Measurements from ENCODE around the gene USP53. TPM values are rescaled to one million over a fixed set of nuclear protein-coding genes. Genes with fewer than 3 reads are reported as not detected.
A peak's percentile ranks its signal among the peaks of the same experiment; 100 is the strongest.
"Not testable (repeated sequence)": the region's sequence is repeated elsewhere in the genome, so short reads cannot be mapped to it uniquely, and the experiment has no call there.

USP53 gene
- 40.8 and 73.1 TPM in 2 replicates for total RNA-seq

DNA sequence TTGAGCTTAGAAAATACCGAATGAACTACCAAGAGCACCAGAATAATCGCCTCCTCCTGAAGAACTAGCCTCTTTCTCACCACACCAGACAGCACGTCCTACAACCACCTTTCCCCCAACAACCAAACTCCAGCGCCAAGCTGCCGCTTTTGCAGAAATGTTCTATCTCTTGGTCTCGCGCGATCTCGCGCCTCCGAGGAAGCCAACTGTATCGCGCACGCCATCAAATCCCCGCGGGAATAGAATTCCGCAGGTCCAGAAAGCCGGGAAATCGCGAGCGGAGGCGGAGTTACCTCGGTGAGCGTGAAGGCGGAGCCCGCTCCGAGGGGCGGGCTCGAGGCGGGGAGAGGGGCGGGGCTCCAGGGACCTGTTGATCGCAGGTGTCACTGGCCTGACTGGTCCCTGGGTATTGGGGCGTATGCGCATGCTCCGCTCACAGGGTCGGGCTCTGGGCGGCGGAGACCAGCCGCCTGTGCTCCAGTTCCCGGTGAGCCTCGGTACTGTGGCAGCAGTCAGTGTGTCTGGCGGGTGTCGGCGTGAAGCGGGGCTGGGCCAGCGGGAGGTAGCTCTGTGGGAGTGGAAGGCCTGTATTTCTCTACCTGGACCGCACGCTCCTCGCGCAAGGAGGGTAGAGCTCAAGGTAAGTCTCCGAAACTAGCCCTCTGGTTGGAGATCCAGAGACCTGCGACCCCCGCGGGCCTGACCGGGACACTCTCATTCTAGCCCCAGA, at the start of gene USP53:
Gene USP53 (plus strand): TSS at position 480 of the 730 bp plus-strand sequence. CDS start 27,047 bp downstream, outside the sequence.
- DNase-seq (ENCODE audit: low read depth, low spot score): peak; percentile 93

DNA sequence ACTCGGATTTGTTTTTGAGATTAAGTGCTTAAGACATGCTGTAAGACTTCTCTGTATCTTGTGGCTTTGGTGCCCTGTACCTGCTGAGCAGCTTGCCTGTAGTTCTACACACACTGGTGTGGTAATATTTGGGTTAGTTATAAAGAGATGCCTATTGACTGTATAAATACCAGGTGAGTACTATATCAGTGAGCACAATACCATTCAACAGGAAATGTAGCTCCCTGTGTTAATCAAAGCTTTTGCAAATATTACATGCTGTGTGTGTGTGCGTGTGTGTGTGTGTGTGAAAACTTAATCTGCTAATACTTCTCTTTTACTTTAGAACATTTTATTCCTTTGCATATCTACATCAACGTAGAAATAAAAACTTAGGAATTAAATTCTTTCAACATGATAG, 46.7 kb upstream of the USP53 start:
- DNase-seq (ENCODE audit: low read depth, low spot score): no peak

DNA sequence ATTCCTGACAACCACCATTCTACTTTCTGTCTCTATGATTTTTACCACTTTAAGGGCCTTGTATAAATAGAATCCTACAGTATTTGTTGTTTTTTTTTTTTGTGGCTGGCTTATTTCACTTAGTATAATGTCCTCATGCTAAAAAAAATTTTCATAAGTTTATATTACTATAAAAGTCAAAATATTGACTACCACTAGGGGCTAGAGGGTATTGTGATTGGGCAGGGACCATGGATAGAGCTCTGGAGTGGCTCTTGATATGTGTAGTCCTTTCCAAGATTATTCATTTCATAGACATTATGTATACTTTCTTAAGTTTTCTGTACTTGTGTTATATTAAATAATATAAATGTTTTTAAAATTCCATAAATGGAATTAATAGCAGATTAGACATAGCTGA, 42.3 kb upstream of the USP53 start:
- DNase-seq (ENCODE audit: low read depth, low spot score): no peak

DNA sequence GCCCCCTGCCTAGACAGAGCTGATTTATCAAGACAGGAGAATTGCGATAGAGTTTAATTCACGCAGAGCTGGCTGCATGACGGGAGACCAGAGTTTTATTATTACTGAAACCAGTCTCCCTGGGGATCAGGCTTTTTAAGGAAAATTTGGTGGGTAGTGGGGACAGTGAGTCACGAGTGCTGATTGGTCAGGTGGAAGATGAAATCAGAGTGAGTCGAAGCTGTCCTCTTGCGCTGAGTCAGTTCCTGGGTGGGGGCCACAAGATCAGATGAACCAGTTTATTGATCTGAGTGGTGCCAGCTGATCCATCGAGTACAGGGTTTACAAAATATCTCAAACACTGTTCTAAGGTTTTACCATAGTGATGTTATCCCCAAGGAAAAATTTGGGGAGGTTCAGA, 40.3 kb upstream of the USP53 start:
- DNase-seq (ENCODE audit: low read depth, low spot score): no peak

DNA sequence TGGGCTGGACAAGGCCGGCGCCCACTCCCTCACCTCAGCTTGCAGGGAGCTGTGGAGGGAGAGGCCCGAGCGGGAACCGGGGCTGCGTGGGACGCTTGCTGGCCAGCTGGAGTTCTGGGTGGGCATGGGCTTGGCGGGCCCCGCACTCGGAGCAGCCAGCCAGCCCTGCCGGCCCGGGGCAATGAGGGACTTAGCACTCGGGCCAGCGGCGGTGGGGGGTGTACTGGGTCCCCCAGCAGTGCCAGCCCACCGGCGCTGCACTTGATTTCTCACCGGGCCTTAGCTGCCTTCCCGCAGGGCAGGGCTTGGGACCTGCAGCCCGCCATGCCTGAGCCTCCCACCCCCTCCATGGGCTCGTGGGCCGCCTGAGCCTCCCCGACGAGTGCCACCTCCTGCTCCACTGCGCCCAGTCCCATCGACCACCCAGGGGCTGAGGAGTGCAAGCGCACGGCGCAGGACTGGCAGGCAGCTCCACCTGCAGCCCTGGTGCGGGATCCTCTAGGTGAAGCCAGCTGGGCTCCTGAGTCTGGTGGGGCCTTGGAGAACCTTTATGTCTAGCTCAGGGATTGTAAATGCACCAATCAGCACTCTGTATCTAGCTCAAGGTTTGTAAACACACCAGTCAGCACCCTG, 38.7 kb upstream of the USP53 start:
- DNase-seq (ENCODE audit: low read depth, low spot score): not testable (repeated sequence)

DNA sequence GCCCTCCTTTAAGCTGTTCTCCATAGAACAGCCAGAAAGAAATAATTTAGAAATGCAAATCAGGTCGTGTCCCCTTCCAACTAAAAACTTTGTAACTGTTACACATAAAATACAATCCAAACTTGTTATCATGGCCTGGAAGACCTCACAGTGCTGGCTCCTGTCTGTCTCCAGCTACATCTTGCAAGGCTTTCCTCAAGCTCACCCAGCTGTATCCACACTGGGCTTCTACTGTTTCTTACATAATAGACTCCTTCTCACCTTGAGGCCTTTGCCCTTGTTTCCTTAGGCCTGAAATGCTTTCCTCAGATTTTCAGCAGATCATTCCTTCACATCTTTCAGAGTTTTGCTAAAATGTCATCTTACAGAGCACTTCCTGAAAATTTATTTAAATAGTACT, 33.5 kb upstream of the USP53 start:
- no peak for DNase-seq (ENCODE audit: low read depth, low spot score)

DNA sequence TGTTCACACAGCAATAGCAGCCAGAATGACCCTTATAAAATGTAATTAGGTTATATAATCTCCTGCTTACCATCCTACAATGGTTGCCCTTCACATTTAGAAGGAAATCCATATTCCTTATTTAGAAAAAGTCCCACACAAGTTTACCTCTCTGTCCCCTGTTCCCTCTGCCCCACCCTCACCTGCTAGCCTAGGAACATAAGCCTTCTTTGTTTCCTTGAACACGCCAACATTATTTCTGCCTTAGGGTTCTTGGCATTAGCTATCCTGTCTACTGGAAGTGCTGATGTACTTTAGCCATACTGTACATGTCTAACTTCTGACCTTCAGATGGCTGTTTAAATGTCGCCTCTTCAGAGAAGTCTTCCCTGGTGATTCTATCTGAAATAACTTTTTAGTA, 28.4 kb upstream of the USP53 start:
- no peak for DNase-seq (ENCODE audit: low read depth, low spot score)

DNA sequence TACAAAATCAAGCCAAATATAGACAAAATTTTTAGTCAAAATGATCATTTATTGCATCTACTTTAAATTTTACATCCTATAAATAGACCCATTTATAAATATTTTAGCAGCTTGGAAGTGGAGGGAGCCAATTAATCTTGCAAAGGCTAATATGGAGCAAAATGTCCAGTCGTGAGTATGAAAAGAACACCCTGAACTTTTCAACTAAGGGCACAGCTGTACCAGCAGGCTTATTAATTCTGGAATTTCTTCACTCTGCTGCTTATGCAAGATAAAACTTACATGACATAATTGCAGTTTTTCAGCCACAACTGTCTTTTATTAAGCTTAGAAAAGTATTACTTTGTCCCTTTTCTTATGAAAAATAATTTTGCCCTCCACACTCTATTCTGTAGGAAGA, 22.9 kb upstream of the USP53 start:
- DNase-seq (ENCODE audit: low read depth, low spot score): no peak

DNA sequence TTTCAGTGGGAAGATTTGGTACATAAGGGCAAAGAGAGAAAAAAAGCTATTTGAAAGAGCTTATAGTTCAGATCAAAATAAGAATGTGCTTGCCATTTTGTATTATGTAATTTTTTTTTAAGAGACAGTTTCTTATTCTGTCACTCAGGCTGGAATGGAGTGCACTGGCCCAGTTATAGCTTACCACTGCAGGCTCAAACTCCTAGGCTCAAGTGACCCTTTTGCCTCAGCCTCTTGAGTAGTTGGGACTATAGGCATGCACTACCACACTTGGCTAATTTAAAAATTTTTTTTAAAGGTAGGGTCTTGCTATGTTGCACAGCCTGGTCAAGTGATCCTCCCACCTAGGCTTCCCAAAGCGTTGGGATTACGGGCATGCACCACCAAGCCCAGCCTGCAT, 22.2 kb upstream of the USP53 start:
- DNase-seq (ENCODE audit: low read depth, low spot score): no peak

DNA sequence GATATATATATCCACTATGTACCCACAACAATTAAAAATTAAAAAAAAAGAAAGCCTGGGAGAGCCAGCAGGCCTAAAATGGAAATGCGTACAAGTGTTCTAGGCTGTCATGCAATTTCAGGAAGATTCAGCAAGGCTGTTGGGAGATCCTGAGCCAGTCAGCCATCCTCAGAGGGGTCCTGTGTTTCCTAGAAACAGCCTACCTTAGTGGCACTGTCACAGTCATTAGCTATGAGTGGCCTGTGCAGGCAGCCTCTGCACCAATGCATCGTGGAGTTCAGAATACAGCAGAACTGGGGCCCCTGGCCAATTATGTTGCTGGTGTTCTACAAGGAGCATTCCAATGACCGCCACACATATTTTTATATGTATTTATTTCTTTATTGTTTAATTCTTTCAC, 21.0 kb upstream of the USP53 start:
- DNase-seq (ENCODE audit: low read depth, low spot score): no peak

DNA sequence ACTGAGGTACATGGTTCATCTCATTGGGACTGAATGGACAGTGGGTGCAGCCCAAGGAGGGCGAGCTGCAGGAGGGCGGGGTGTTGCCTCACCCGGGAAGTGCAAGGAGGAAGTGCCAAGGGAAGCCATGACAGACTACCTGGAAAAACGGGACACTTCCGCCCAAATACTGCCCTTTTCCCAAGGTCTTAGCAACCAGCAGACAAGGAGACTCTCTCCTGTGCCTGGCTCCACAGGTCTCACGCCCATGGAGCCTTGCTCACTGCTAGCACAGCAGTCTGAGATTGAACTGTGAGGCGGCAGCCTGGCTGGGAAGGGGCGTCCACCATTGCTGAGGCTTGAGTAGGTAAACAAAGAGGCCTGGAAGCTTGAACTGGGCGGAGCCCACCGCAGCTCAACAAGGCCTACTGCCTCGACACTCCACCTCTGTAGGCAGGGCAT, 14.7 kb upstream of the USP53 start:
- DNase-seq (ENCODE audit: low read depth, low spot score): no peak

DNA sequence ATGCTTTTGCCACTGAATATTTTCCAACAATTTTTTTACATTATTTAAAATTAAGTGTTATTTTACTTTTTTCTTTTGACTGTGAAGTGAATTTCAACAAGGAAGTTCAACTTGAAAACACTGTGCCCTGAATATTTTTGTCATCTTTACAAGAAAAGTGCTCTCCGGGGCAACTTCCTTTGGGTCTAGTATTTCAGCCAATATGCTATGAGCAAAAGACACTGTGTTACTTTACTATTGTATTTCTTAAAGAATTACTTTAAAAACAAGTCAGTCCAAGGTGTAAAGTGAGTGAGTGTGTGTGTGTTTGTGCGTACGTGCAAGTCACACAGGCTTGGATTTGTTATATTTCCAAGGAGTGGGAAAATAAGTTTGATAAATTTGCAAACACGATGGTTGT, 7.6 kb upstream of the USP53 start:
- no peak for DNase-seq (ENCODE audit: low read depth, low spot score)

DNA sequence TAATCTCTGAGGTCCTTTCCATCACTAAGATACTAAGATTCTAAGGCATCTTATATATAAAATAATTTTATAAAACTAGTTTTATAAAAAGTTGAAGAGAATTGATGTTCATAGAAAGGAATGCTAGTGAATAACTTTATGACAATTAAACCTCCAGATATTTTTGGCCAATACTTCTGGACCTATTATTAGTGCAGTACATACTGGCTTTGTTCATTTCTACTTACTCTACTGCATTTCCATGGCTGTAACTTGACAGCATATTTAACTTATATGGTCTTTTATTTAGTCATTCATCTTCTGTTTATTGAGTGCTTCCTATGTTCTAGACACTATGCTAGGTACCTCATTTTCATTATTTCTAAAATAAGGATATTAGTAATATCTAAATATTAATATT, 6.8 kb upstream of the USP53 start:
- no peak for DNase-seq (ENCODE audit: low read depth, low spot score)

DNA sequence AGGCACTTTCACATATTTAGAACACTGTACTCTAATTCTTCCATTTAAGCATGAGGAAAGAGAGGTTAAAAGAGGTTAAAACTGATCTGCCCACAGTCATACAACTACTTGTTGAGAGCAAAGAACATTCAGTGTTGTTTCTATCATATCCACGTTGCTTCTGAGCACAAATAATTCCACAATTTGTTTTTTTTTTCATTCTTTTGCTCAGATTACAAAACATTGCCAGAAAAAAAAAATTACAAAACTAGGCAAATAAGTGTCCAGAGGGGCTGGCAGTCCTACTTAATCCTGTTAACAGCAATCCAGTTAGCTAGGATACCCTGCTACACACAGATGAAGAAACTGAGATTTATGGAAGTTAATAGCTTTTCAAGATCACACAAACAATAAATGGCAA, 6.3 kb upstream of the USP53 start:
- DNase-seq (ENCODE audit: low read depth, low spot score): no peak

DNA sequence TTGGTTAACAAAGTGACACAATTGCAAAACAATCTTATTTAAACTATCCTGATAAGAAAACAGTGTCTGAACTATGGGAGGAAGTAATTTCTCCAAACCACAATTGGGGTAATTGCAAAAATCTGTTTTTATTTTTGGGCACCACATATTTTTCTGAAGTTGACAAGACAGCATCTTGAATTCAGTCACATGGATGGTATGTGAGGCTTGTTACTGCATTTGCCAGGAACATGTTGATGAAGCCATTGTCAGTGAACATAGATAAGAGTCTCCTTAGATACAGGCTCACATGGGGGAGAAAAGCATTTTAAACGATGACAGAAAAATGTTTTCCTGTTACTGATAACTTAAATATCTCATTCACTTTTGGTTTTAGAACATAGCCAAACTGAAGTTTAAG, 5.5 kb upstream of the USP53 start:
- no peak for DNase-seq (ENCODE audit: low read depth, low spot score)

DNA sequence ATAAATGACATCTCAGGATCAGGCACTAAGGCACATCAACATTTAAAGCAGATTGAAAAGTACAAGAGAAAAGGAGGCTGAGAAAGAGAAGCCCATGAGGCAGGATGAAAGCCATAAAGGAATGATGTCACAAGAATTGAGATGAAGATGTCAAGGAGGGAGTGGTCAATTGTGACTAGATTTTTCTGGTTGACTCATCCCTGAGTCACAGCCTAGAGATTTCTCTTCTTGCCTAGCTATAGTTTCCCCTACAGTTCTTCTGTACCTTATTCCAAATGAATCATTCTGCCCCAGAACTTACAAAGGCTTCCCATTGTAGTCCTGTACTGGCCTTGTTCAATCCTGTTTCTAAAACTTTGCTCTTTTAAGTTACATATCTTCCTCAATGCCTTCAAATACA, 3.4 kb upstream of the USP53 start:
- no peak for DNase-seq (ENCODE audit: low read depth, low spot score)

DNA sequence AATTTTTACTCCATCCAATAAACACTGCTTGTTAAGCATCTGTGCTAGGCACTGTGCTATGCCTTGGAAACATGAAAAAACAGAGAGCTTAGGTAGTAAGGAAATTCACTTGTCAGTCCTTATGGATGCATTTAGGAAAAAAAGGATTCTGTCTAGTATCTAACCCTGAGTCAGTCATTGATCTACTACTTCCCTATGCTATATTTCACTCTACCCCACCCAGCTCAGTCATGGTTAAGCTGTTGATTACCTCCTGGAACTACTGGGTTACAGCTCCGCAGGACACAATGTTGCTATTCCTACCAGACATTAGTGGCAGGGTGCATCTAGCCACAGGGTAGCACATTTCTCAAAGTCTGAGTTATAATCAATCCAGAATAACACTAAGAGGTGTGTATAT, 2.9 kb upstream of the USP53 start:
- DNase-seq (ENCODE audit: low read depth, low spot score): no peak

DNA sequence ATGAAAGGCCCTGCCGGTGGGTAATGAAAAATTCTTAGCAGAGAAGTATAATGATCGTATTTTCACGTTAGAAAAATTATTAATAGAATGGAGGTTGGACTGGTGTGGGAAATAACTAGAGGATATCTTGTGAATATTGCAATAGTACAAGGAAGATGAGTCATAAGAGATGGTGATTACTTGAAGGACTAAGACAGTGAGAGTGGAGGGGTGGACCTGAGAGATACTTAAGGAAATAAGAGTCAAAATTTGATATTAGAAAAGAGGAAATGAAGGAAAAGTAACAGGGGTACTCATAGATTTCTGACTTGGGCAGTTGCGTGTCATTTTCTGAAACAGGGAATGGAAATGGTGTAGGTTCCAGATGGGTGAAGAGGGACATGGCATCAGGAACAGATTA, 1.7 kb upstream of the USP53 start:
- no peak for DNase-seq (ENCODE audit: low read depth, low spot score)

DNA sequence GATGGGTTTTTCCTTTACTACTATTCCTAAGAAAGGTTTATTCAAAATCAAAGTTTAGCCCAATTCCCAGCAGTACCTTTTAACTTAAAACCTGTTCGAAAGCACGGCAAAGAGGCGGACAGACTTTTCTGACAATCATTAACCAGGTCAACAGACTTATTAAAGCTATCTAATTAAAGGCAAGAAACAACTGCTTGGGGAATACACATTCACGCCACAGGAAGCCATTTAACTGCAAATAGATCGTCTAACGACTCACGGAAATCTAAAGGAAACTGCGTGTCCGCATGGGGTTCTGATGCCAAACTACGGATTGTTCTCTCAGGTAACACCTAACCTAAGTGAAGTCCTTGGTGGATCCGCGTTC, 663 bp upstream of the USP53 start:
- no peak for DNase-seq (ENCODE audit: low read depth, low spot score)

DNA sequence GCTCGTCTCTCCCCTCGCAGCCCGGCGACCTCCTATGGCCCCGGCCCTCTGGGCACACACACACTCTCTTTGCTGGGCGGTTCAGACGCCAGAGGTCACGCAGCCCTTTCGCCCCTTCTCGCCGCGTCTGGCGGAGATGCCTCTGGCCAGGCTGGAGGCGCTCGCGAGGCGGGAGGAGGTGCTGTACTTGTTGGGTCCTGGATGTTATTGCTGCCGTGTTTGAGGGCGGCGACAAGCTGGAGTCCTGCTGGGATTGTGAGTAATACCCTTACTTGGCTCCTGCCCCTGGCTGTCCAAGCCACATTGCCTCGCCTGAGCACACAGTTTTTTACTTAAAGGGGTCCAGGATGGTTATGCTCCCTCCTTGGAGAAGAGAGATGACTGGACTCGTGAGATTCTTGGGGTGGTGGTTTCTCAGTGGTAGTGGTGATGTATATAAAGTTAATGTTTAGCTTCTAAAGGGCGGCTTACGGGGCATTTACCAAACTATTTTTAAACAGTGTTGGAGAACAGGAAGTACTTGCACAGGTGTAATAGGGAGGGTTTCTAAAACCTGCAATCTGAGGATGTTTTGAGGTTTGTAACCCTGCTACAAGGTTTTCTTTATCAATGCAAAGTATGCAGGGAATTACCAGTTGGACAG, 572 bp downstream of the USP53 start:
- DNase-seq (ENCODE audit: low read depth, low spot score): peak; percentile 88

DNA sequence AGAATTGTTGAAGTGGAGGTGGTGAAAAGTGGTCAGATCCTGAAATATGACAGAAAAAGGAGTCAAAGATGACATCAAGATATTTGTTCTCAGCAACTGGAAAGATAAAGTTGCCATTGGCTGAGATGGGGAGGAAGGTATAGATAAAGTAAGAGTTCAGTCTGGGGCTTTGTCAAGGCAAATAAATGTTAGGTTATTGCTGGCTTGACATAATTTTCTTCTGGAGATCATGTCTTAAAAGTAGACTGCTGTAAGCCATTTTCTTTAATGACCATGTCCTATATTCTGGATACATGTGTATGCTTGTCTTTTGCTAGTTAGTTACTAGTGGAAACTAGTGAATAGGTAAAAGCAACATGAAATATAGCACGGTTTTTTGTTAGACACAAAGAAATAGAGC, 5.6 kb downstream of the USP53 start:
- DNase-seq (ENCODE audit: low read depth, low spot score): no peak

DNA sequence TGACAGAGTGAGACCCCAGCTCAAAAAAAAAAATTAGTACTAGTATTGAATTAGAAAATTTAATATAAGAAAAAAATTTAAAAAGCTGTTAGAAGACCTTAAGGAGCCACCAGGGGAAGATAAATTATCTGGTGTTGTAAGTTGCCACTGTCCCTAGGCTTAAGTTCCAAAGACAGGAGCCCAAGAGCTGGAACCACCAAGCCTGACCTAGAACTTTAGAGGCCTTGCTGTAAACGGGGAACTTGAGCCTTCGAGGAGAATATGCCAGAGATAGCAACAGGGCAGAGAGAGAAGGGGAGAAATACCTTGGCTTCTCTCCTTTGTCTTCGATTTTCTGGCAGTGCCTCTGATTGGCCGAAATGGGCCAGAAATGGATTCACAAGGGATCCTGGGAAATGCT, 8.9 kb downstream of the USP53 start:
- DNase-seq (ENCODE audit: low read depth, low spot score): no peak

DNA sequence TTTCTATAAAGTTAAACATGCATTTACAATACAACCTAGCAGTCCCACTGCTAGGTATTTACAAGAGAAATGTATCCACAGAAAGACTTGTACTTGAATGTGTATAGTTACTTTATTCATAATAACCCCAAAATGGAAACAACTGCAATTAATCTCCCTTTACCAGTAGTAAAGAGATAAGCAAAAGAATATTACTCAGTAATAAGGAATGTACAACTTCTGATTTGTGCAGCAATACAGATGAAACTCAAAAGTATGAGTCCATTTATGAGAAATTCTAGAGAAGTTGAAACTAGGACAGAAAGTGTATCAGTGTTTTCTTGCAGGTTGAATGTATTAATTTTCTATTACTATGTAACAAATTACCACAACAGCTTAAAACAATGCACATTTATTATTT, 15.2 kb downstream of the USP53 start:
- no peak for DNase-seq (ENCODE audit: low read depth, low spot score)

Data from pulmonary artery endothelial cell (primary cell).